ENCODE measurements around the gene CFTR.

Gene CFTR

DNA sequence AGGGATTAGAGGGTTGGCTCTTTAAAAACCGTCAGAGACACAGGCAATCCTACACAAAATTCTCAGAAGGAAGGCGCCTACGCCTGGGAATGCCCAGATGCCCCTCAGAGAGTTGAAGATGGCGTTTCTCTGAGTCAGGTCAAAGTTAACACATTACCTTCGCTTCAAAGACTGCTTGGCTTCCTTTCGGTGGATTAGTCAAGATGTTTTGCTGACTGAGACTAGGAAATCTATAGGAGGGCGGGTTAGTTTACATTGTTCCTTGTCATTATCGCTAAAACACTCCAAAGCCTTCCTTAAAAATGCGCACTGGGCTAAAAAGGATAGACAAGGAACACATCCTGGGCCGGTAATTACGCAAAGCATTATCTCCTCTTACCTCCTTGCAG is 995 bp upstream of the CFTR start:
- Histone ChIP-seq H3K4me3 (ENCODE audit: low read length) (no peak overlapping the region), H3K9ac (ENCODE audit: low read length) (no peak overlapping the region)

GRCh38 chr7:117480055-117480362 is 184 bp downstream of the CFTR start:
- no peak for DNase-seq
- H3K79me2 ChIP-seq (ENCODE audit: low read length), result no peaks in the 10 kb centered on the region
- H3K27ac ChIP-seq (ENCODE audit: low read length), result no peak overlapping the region
- H3K9me3 ChIP-seq (replicated peaks; ENCODE audit: insufficient read depth, low read length), result no peaks in the 10 kb centered on the region
- no peaks in the 10 kb centered on the region for H3F3A ChIP-seq (ENCODE audit: insufficient read depth, low read length)
- no peaks in the 10 kb centered on the region for H3K9me2 ChIP-seq (replicated peaks; ENCODE audit: insufficient read depth, low read length)
- no peaks in the 10 kb centered on the region for H3K36me3 ChIP-seq (replicated peaks; ENCODE audit: insufficient read depth, low read length)
- H2AFZ ChIP-seq (ENCODE audit: low read length), result no peak overlapping the region
- no peaks in the 10 kb centered on the region for H4K20me1 ChIP-seq (ENCODE audit: insufficient read depth, low read length)
- no peaks in the 10 kb centered on the region for H3K27me3 ChIP-seq (replicated peaks; ENCODE audit: insufficient read depth, low read length)
- H3K9ac ChIP-seq (ENCODE audit: low read length), result no peak overlapping the region
- H3K4me3 ChIP-seq (ENCODE audit: low read length), result no peak overlapping the region
- no peaks in the 10 kb centered on the region for H3K4me1 ChIP-seq (ENCODE audit: low read length)
- no peak overlapping the region for H3K4me2 ChIP-seq (ENCODE audit: low read depth, low read length)
- no peak for TF ChIP-seq CTCF (IDR thresholded peaks at IDR 0.05; ENCODE audit: low read length)
- no peak for TF ChIP-seq EZH2phosphoT487 (IDR thresholded peaks at IDR 0.05; ENCODE audit: low read length)
- no peak for TF ChIP-seq EZH2 (optimal IDR thresholded peaks at IDR 0.05; ENCODE audit: low read depth, low read length)

More for the DNA sequence above, 995 bp upstream of the CFTR start:
- TF ChIP-seq EZH2 (optimal IDR thresholded peaks at IDR 0.05; ENCODE audit: low read depth, low read length) (no peak), CTCF (IDR thresholded peaks at IDR 0.05; ENCODE audit: low read length) (no peak), EZH2phosphoT487 (IDR thresholded peaks at IDR 0.05; ENCODE audit: low read length) (no peak)
- Histone ChIP-seq H3K4me1 (ENCODE audit: low read length) (no peaks in the 10 kb centered on the region), H3K27me3 (replicated peaks; ENCODE audit: insufficient read depth, low read length) (no peaks in the 10 kb centered on the region), H3K36me3 (replicated peaks; ENCODE audit: insufficient read depth, low read length) (no peaks in the 10 kb centered on the region), H3K27ac (ENCODE audit: low read length) (no peak overlapping the region), H3K9me3 (replicated peaks; ENCODE audit: insufficient read depth, low read length) (no peaks in the 10 kb centered on the region), H3F3A (ENCODE audit: insufficient read depth, low read length) (no peaks in the 10 kb centered on the region), H3K79me2 (ENCODE audit: low read length) (no peaks in the 10 kb centered on the region), H2AFZ (ENCODE audit: low read length) (no peak overlapping the region), H3K9me2 (replicated peaks; ENCODE audit: insufficient read depth, low read length) (no peaks in the 10 kb centered on the region), H3K4me2 (ENCODE audit: low read depth, low read length) (no peak overlapping the region), H4K20me1 (ENCODE audit: insufficient read depth, low read length) (no peaks in the 10 kb centered on the region)
- no peak for DNase-seq

- Histone ChIP-seq H4K20me1 (ENCODE audit: insufficient read depth, low read length) (no peaks in the 10 kb centered on the region), H3F3A (ENCODE audit: insufficient read depth, low read length) (no peaks in the 10 kb centered on the region), H3K79me2 (ENCODE audit: low read length) (no peaks in the 10 kb centered on the region), H3K4me1 (ENCODE audit: low read length) (no peaks in the 10 kb centered on the region), H3K27ac (ENCODE audit: low read length) (no peak overlapping the region), H3K27me3 (replicated peaks; ENCODE audit: insufficient read depth, low read length) (no peaks in the 10 kb centered on the region), H3K9me2 (replicated peaks; ENCODE audit: insufficient read depth, low read length) (no peaks in the 10 kb centered on the region), H3K9ac (ENCODE audit: low read length) (no peak overlapping the region), H3K4me2 (ENCODE audit: low read depth, low read length) (no peak overlapping the region), H3K9me3 (replicated peaks; ENCODE audit: insufficient read depth, low read length) (no peaks in the 10 kb centered on the region), H3K36me3 (replicated peaks; ENCODE audit: insufficient read depth, low read length) (no peaks in the 10 kb centered on the region), H3K4me3 (ENCODE audit: low read length) (no peak overlapping the region), H2AFZ (ENCODE audit: low read length) (no peak overlapping the region)
- DNase-seq, result no peak
- TF ChIP-seq EZH2phosphoT487 (IDR thresholded peaks at IDR 0.05; ENCODE audit: low read length), result no peak
- TF ChIP-seq CTCF (IDR thresholded peaks at IDR 0.05; ENCODE audit: low read length), result no peak
- no peak for TF ChIP-seq EZH2 (optimal IDR thresholded peaks at IDR 0.05; ENCODE audit: low read depth, low read length)
Measured at GRCh38 chr7:117480978-117481377, 1.2 kb downstream of the CFTR start.
